Right lung (tissue), 5 donors: ENCODE results near the gene PHACTR2. TPM values are rescaled to one million over a fixed set of nuclear protein-coding genes. Genes with fewer than 3 reads are reported as not detected.

Experiments used
- DNase-seq, 2 donors: peaks; one replicate each; pipeline ENCODE4 v3.0.0-alpha.2; 2013
- polyA plus RNA-seq, 5 donors: library from polyadenylated mRNA; unstranded; fragments of 120-200 nt; gene quantifications; one replicate each; pipeline versions ENCODE4 v1.2.1 to v1.2.3, GENCODE V29; 2013; ENCODE audit warnings: inconsistent platforms in 1 of 5, low replicate concordance in 1 of 5; ENCODE audit not compliant: insufficient read length in 5 of 5, insufficient read depth in 1 of 5

Gene PHACTR2
- polyA plus RNA-seq, 5 donors = 29.4 to 51.5 (median 46.5) TPM

- DNase-seq = no peak
Observed at GRCh38 chr6:143740213-143740612, 62.4 kb downstream of the PHACTR2 start.

DNA sequence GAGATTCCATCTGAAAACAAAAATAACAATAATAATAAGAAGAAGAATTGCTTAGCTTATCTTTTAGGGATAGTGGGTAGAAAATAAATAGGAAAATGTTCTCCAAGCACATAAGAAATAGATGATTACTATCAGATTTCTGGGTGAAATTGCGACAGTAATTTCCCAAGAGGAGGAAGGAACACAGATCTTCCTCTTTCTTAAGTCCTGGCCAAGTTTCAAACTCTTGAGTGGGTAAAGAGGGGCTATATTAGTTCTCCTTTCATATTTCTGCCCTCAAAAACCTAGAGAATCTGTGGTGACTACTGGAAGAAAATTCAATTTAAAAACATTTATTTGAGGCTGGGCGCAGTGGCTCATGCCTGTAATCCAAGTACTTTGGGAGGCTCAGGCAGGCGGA, 63.7 kb downstream of the PHACTR2 start:
- no peak for DNase-seq

GRCh38 chr6:143742070-143742954, 64.5 kb downstream of the PHACTR2 start:
- DNase-seq = no peak

DNA sequence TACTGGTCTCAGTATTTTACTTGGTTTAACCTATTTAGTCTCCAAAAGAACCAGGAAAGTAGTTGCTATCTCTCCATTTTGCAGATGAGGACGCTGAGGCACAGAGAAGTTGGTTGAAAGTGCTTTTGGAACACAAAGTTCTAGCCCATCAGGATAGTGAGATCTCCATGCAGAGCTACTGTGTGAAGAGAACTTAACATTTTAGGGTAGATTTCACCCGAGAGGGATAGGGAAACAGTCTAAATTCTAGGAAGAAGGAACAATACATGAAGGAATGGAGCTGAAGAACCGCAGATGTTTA, 65.1 kb downstream of the PHACTR2 start:
- DNase-seq = no peak

DNA sequence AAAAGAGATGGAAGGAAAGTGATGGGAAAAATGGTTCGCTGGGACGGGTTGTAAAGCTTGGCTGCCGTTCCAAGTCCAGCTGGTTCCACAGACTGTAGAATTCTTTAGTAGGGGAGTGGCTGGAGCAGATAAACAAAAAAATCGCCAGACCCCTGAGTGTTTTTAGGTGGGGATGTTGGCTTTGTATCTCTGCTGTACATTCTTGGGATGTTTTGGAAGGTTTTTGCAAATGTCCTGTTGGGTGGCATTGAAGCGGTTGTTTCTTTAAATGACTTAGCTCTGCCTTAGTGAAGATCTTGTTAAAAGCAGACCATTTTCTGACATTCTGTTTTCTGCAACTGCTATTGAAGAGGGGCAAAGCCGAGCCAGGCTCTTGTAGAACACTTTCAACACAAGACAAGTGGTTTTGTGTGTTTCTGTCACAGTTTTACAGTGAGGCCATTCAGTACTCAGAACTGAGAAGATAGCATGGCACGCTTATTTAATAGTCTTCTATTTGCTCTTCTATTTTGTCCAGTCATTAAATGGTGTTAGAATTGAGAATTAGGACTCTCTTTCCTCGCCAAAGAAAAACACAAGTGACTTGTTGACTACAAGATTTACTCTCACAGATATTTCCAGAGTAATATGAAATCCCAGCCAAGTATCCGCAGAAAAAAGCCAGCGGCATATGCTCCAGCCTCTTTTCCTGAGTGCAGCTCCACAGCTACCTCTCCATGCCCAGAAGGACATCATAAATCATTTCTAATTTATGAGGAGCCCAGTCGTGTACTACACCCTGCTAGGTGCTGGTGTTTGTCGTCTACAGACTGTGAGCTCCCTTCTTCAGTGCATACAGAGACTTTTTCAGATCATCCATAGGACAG, 65.8 kb downstream of the PHACTR2 start:
- peak; percentile 77 to 79 for DNase-seq

DNA sequence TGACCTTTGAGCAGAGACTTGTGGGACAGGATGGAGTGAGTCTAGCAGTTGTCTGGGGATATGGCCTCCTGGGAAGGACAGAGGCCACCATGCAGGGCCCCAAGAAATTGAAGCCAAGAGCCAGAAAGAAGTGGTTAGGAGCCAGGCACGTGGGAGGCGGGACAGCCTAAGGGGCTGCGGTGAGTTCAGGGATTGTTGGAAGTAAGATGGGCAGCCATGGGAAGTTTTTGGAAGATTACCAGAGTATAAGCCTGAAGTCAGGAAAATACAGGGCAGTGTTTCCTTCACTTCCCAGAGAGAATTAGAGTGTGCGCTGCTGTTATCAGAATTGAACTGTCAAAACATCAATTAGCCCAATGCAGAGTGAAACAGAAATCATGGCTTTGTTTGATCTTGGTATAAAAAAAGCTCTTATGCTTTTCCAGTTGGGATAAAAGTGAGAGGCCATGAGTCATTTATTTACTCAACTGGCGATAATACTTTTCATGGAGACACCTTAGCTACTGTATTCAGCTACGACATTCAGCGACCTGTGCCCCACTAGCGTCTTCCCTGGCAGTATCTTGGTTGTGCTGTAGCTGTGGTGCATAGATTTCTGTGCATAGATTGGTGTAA, 66.9 kb downstream of the PHACTR2 start:
- no peak for DNase-seq

DNA sequence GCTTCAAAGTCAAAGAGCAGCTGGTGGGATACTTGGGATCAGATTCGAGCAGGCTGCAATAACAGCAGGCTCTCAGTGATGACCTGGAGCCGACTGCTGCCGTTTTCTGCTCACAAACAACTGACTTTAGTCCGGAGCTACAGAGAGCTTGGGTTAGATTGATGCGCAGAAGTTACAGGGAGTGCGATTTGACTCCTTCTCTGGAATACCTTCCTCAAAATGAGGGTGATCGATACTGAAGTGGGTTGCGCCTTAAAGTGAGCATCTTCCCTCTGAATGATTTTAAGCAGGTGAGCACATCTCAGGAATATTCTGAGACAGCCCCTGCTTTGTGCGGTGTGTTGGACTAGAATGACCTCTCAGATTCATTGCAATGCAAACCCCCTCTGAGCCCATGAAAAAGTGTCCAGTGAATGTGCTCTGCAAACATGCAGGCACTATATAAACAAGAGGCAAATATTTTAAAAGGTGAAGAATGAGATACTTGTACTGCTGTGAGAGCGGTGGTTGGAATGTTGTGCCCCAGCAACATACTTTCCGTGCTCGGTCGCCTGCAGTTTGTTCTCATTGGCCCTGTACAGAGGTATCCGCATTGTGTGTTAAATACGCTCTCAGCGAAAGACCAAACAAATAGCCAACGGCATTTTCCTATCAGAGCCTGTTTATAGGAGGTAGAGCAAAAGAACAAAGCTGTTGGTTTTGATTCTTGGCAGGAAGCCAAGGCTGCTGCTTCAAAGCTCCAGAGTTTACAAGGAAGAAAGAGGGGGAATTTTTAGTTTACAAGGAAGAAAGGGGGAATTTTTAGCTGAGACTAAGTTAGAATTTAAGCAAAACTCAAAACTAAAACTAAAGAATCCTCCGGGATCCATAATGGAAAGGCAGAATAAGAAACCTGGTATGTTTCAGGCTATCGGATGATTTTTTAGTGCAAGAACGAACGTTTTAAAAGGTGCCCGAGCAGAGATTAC, 67.7 kb downstream of the PHACTR2 start:
- peak; percentile 66 to 72 for DNase-seq

DNA sequence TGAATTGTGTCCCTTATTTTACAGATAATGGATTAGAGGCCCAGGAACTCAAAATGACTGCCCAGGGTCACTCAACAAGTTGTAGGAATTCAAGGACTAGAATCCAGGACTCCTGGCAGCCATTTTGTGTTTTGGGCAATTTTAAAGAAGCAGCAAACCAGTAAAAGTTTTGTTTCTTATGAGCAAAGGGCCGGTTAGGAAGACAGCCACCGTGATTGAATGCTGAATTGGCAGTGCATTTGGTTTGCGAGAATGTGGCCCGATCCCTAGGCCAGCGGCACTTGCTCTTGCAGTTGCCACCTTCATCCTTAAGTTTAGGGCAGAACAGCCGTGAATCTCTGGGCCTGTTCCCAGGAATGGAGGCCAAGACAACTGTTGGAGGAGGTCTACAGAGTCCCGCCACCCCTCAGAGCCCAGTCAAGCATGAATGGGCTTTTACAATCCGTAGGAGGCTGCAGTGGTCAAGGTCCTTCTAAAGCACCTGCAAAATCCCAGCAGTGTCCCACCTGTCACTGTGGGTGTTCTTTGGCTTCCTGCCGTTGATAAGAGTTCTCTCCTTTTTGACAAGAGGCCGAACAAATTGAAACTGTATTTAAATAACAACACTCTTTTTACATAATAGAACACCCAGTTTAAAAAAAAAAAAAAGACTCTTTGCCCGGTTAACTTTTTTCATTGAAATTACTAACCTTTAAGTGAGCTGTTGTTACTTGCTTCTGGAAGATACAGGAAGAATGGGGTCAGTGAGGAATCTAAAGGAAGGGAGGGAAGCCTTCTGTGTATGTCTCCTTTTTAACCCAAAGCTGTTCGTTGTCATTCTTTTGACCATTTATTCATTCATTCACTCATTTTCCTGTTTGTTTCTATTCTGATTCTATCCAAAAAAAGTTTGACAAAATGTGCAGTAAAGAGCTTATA, 68.7 kb downstream of the PHACTR2 start:
- no peak for DNase-seq

GRCh38 chr6:143747347-143747842, 69.6 kb downstream of the PHACTR2 start:
- DNase-seq = no peak

- no peak for DNase-seq
Observed at GRCh38 chr6:143749891-143750290, 72.1 kb downstream of the PHACTR2 start.

DNA sequence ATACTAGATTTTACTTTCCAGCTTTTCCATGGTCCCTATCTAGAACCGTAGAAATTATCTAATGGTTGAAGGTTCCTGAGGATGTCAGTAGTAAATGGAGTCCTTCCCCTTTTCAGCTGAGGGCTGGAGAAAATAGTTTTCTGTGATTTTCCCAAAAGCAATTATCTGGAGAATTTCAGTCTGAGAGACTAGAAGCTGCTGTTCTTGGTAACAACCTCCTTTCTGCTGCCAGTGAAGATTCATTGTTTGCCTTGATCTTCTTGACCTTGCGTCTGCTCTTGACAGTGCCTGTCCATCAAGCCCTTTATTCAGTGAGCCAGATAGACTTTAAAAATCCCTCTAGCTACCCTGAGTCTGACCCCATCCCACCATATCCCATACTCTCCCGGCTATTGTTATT, 73.1 kb downstream of the PHACTR2 start:
- no peak for DNase-seq

DNA sequence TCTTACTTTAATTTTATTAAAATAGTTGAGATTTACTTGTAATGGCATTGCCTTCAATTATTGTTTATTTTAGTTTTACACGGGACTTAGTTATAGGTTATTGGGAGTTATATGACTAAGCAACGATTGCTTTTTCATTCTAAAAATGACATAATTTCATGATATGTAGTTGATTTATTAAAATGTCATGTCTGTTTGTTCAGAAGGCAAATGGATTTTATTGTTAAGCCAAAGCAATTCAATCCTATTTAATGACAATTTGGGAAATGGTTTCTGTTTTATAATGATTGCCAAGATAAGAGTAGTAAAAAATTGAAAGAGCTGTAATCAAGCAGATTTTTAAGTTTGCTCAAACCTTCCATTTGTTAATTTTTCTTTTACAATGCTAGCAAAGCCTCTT, 74.7 kb downstream of the PHACTR2 start:
- DNase-seq = no peak

DNA sequence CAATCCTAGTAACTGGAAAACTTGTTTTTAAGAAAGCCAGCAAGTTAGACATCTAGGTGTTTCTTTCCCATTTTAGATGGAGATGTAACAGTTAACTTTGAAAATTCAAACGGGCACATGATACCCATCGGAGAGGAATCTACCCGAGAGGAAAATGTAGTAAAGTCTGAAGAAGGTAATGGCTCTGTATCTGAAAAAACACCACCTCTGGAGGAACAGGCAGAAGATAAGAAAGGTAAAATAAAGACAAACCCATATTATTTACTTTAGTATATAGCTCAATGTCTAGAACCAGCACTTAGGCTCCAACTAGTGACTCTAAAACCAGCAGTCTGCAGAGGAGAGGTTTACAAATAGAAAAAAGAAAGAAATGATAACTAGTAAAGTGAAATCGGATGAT, 75.9 kb downstream of the PHACTR2 start:
- no peak for DNase-seq

- DNase-seq = no peak
Observed at GRCh38 chr6:143754204-143754603, 76.4 kb downstream of the PHACTR2 start.

GRCh38 chr6:143755301-143755744, 77.6 kb downstream of the PHACTR2 start:
- DNase-seq = no peak

- DNase-seq = no peak
Observed at GRCh38 chr6:143757346-143757832, 79.6 kb downstream of the PHACTR2 start.

GRCh38 chr6:143758551-143758950, 80.8 kb downstream of the PHACTR2 start:
- no peak for DNase-seq

DNA sequence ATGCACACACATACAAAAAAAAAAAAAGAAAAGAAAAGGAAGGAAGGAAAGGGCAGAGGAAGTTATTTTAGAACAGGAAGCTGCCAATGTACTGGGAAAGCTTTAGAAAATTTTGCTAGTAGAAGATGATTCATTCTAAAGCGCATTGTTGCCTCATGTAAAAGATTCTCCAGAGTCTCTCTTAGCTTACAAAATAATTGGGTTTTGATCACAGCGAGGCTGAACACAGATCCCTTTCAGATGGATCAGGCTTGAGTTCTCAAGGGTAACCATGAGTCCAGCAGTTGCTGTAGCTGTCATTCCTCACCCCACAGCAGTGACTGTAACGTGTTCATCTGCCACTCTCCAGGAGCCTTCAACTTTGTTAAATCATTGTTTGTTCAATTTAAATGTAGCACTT, 81.9 kb downstream of the PHACTR2 start:
- no peak for DNase-seq

DNA sequence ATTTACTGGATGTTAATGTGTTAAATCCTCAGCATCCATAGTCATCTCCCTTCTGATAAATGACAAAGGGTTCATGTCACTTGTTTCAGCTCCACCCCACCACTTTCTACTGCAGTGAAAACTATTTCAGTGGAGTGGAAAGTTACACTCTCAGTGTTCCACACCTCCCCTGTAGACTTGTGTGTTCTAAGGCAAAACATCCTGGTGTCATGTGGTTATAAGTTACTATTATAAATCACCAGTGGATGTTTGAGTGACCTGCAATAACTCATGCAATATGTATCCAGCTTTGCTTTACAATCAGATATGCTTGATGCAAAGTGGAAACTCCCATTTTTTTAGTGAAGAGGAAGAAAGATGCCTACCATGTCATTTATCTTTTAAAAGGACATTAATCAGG, 83.3 kb downstream of the PHACTR2 start:
- DNase-seq = no peak

- DNase-seq = no peak
Observed at GRCh38 chr6:143762126-143762525, 84.4 kb downstream of the PHACTR2 start.
